ENCODE data around the gene PRKAR2B.
"Not testable (repeated sequence)": the region's sequence is repeated elsewhere in the genome, so short reads cannot be mapped to it uniquely, and the experiment has no call there.

The PRKAR2B gene

GRCh38 chr7:107029061-107029763 lies 15.3 kb upstream of the PRKAR2B start:
- no peak for DNase-seq

DNA sequence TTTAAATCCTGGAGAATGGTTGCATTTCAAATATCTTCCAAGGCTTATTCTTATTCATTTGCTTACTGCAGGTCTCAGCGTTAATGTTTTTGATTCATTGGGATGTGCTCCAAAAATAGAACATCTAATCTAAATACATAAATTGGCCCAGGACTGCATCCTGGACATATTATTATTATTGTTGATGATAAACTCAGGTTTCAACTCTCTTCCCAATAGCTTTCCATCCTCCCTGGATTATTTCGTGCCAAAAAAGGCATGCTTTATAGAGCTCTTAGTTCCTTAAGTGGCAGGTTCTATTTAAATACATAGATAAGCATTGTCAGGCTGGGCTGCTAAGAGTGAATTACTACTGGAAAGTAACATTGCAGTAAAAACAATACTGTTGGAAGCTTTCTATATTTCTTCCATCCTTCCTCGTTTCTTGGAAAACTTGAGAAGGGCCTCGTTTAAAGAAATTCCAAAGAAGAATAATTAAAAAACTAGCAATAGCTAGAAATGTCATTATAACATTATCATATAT lies 14.7 kb upstream of the PRKAR2B start:
- DNase-seq, result no peak

DNA sequence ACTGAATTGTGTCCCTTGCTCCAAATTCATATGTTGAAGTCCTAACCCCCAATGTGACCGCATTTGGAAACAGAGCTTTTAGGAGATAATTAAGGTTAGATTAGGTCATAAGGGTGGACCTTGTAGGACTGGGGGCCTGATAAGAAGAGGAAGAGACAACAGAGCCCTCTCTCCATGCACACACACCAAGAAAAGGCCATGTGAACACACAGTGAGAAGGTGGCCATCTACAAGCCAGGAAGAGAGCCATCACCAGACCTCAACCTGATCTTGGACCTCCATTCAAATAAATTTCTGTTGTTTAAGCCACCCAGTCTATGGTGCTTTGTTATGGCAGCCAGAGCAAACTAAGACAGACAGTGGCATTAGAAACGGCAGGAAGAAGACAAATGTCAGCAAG lies 12.5 kb upstream of the PRKAR2B start:
- DNase-seq, result no peak

DNA sequence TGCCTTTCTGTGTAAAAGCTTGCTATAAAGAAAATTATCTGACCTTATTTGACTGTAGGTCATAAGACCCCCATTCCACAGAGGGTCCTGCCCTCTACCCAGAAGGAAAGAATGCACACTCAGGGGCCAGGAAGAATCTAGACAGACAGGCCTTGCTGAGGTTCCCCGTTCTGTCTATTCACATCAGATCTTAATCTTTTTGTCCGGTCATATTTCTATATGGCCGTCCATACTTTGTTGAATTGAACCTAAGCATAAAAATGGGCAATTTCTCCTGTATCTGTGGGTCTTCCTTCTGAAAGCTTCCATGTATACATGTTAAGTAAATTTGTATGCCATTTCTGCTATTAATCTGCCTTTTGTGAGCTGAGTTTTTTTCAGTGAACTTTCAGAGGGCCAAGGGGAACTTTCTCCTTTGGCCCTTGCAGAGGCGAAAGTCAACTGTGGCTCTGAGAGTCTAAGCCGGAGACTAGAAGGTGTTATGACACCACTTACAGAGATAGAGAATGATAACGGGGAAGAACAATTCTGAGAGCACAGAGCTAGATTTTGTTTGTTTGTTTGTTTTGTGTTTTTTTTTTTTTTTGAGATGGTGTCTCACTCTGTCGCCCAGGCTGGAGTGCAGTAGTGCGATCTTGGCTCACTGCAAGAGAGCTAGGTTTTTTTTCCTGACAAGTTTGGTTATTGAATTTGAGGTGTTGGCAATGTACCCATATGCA lies 11.6 kb upstream of the PRKAR2B start:
- no peak for DNase-seq

- DNase-seq, result no peak
Measured at GRCh38 chr7:107034553-107034952, 10.0 kb upstream of the PRKAR2B start.

GRCh38 chr7:107035446-107035845 lies 9.1 kb upstream of the PRKAR2B start:
- DNase-seq, result no peak

DNA sequence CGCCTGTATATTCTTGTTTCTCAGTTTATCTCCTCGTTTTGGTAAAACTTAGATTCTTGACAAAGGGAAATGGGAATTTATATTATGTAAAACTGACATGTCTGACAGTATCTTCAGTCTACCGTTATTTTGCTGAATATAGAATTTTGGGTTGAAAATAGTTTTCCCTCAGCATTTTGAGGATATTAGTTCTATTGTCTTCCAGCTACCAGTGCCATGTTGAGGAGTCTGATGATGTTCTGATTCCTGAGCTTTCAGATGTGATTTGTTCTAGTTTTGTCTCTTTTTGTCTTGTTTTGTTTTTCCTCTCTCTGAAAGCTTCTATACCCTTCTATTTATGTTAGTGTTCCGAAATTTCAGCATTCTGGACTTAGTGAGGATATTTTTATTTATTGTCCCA lies 8.0 kb upstream of the PRKAR2B start:
- no peak for DNase-seq

DNA sequence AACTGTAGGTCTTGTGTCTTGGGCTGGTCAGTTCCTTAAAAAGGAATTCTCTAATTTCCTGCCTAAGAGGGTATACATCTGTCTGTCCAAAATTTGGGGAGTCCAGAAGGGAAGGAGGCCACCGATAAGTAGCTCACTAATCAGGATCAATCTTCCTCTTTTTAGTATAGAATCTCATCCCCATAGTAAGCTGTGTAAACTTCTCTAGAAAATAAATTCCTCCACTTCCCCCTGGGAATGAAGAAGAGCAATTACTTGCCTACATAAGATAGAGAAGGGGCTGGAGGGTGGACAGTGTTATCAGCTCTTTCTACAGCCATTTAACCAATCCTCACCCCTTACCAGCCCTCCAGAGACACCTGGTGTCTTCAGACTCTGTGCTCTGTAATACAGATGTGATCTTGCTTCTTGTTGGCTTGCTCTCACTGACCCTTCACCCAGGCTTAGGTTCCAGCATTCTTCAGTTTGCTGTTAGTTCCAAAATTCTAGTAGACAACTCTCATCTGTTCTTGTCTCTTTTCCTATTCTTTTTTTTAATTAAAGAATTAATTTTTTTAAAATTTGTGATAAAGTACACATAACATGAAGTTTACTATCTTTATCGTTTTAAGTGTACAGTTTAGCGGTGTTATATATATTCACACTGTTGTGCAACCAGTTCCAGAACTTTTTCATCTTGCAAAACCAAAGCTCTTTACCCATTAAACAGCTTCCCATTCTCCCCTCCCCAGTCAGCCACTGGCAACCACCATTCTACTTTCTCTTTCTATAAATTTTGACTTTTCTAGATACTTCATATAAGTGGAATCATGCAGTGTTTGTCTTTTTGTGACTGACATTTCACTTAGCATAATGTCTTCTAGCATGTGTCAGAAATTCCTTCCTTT lies 6.5 kb upstream of the PRKAR2B start:
- DNase-seq, result no peak

DNA sequence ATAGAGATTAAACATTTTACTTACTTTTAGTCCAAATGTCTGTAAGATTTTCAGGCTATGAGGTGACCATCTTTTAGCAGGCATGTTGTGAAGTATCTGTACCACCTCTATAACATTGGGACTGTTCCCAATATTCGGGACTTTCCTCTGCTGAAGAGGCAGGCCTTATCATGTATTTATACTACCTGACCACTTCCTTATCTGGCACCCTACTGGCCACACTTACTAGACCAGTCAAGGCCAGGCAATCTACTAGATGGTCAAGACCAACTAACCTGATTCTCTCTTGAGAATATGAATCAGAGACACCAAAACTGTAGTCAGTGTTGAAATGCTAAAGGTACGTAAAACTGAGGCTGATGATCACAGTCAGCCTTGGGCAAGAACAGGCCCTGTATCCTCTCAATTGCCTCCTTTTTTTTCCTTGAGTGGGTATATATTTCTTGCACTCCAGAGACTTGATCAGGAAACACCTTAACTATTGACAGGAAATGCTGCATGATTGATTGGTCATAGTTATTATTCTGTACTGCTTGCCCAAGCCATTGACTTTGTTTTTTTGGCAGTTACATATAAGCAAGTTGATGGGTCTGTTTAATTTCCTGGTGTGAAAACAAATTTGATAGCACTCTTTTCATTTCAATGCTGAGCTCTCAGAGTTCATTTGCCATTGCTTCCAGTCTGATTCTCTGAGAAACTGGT lies 5.2 kb upstream of the PRKAR2B start:
- DNase-seq, result no peak

DNA sequence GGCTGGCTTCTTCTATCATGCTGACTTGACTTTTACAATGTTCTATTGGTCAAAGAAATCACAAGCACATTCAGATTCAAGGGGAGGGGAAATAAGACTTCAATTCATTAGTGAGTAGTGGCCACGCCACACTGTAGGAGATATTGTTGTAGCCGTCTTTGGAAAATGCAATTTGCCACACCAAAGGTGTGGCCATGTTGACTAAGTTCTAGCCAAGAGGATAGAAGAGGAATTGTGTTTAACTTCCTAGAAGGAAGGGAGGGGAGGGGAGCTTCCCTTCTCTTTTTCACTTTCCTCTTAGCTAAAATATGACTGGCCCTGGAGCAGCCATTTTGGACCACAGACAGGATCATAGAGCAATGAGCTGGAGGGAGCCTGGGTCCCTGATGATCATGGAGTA lies 3.4 kb upstream of the PRKAR2B start:
- no peak for DNase-seq

DNA sequence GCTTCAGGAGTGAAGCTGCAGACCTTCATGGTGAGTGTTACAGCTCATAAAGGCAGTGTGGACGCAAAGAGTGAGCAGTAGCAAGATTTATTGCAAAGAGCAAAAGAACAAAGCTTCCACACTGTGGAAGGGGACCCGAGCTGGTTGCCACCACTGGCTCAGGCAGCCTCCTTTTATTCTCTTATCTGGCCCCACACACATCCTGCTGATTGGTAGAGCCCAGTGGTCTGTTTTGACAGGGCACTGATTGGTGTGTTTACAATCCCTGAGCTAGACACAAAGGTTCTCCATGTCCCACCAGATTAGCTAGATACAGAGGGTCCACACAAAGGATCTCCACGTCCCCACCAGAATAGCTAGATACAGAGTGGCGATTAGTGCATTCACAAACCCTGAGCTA lies 2.7 kb upstream of the PRKAR2B start:
- DNase-seq, result not testable (repeated sequence)

DNA sequence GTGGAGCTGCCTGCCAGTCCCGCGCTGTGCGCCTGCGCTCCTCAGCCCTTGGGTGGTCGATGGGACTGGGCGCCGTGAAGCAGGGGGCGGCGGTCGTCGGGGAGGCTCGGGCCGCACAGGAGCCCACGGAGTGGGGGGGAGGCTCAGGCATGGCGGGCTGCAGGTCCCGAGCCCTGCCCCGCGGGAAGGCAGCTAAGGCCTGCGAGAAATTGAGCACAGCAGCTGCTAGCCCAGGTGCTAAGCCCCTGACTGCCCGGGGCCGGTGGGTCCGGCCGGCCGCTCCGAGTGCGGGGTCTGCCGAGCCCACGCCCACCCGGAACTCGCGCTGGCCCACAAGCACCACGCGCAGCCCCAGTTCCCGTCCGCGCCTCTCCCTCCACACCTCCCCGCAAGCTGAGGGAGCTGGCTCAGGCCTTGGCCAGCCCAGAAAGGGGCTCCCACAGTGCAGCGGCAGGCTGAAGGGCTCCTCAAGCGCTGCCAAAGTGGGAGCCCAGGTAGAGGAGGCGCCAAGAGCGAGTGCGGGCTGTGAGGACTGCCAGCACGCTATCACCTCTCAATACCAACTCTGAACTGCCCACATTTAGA lies 2.1 kb upstream of the PRKAR2B start:
- not testable (repeated sequence) for DNase-seq

GRCh38 chr7:107043491-107043890 lies 1.0 kb upstream of the PRKAR2B start:
- no peak for DNase-seq

GRCh38 chr7:107043921-107044346 lies 571 bp upstream of the PRKAR2B start:
- no peak for DNase-seq

GRCh38 chr7:107045195-107045960 lies 873 bp downstream of the PRKAR2B start:
- DNase-seq, result no peak

DNA sequence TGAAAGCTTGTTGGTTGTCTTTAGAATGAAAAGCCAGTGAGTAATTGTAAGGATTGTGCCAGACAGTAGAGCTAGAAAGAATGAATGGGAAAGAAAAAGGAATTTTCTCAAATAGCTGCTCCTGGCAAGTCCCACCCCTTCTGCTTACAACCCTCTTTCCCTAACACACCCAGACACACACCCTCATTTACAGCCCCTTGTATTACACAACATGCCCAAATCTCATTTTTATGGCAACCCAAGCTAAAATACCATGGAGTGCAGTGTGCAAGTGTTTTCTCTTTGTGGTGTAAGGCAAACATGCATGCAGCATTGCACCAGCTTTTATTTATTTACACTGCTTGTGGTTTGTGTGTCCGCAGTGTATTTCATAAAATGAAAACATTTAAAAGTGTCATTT lies 1.5 kb downstream of the PRKAR2B start:
- DNase-seq, result no peak

- no peak for DNase-seq
Measured at GRCh38 chr7:107046491-107047259, 2.2 kb downstream of the PRKAR2B start.

DNA sequence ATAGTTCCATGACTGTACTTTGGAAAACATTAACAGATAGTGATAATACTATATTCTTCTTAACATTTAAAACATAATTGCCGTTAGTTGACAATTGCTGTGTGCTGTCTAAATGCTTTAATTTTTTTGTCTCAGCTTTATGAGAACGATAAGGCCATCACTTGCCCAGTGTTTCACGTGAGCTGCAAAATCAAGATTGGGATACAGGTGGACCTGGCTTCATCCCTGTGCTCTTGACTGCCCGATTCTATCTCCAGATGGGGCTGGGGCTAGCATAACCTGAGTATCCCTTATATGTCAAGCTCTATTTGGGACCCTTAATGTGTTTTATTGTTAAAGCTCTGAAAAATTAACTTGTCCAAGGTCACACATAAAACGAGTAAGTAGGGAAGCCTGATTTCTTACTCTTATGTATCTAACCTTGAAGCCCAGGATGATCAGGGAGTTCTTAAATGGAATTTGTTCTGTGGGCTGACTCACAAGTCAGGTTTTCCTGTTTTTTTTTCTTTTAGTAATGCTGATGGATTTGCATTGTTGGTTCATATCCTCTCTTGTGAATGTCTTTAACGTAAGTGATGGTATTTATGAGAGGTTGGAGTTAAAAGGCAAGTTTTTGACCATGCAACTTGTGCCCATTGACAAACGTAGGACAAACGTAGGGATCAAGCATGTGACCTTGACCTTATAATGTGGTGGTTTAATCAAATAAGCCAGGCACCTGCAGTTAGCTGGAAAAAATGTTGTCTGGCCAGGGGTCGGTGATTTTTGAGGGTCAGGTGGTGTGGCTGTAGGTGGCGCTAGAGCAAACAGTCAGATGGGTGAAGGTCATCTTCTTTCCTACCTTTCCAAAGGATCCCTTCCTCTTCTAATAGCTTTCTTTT lies 3.6 kb downstream of the PRKAR2B start:
- DNase-seq, result no peak

DNA sequence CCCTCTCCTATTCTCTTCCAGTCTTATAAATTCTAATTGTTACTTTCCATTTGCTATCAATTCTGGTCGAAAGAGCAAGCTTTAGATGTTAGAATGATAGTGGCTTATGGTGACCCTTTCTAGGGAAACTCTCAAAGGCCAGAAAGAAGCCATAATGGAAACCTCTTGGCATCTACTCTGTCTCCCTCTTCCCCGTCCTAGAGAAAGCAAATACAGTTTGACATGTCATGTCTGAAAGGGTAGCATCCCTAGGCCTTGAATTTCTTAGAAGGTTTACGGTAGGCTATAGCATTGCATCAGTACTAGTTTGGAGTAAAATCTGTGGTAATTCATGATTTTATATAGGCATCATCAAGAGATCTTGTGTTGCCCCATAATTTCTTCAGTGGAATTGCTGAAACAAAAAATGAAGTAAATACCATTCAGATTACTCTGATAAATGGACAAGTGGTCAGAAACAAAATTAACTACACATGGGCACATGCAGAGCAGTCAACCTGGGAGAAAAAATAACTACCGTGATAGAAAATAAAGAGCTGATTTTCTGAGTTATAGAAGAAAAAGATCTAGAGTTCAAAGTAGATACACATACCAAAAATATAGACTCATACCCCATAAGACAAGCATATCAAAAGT lies 4.4 kb downstream of the PRKAR2B start:
- DNase-seq, result no peak

Data from CD4-positive, alpha-beta T cell treated with Interleukin-12 subunit alpha and Interleukin-12 subunit beta, for 1 hour (primary cell).